GM18511 (cell line): ENCODE results near the gene BBC3.
"Not testable (repeated sequence)": the region's sequence is repeated elsewhere in the genome, so short reads cannot be mapped to it uniquely, and the experiment has no call there.

Source experiments
- ATAC-seq: cut with Tn5 transposase; IDR thresholded peaks from one replicate; pipeline ENCODE4 v1.9.1; 2021; ENCODE audit warnings: mild to moderate bottlenecking, moderate library complexity; ENCODE audit not compliant: unreplicated experiment

Gene BBC3

DNA sequence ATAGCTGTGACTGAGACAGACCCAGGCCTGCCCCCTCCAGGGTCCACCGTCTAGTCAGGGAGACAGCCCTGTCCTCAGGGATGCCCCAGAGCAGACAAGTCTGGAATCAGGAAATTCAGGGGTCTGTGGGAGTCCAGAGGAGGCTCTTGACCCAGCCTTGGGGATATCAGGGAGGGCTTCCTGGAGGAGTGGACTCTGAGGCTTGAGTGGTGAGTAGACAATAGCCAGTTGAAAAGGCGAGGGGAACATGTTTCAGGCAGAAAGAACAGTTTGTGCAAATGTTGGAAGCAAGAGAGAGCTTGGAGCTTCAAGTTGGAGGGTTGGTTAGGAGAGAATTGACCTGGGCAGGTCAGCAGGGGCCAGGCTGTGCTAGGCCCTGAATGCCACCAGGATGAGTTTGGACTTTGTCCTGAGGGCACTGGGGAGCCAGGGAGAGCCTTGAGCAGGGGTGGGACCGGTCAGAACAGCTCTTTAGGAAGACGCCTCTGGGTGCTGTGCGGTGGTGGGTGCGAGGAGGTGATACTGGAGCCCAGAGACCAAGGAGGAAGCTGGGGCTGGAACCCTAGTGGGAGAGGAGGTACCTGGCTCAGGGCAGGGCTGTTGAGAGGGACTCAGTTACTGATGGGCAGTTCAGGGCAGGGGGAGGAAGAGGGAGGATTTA, 28.0 kb upstream of the BBC3 start:
- ATAC-seq: no peak

DNA sequence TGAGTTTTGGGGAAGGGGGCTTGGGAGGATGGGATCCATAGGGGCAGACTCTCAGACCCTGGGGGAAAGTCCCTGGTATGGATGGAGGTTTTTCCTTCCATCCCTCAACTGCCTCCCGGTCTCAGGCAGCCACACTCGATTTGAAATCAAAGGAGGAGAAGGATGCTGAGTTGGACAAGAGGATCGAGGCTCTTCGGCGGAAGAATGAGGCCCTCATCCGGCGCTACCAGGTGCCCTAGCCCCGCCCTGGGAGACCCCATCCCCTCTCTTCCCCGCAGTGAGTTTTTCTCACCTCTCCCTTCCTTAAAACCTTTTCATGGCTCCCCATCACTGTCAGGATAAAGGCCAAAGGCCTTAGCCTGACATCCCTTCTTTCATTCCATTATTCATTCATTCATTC, 27.4 kb upstream of the BBC3 start:
- ATAC-seq: no peak

DNA sequence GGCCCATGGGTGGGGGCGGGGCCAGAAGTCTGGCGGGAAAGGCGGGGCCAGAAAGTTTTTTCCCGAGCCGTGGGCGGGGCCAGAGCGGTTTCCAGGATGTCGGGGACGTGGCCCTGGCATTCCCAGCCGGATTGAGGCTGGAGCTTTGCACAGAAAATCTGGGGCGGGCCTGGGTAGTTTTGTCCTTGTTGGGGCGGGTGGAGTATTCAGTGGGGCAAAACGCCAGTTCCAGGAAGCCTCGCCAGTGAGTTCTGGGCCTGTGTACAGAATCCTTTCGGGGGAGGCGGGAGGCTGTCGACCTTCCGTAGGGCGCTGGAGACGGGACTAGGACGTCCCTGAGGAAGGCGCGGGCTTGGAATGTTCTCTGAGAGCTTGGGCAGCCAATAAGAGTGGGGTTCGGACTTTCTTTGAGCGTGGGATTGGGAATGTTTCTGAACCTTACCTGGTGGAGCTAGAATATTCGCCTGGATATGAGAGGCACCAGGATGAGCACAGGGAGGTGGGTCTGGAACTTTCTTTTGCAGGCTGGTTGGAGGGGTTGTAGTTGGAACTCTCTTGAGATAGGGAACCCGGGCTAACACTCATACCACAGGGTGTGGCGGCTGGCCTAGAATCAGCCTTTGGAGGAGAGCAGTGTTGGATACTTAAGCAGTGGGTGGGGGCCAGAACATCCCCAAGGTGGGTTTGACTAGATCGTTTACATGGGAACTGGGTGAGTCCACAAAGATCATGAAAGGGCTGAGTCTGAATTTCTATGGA, 26.6 kb upstream of the BBC3 start:
- no peak for ATAC-seq

DNA sequence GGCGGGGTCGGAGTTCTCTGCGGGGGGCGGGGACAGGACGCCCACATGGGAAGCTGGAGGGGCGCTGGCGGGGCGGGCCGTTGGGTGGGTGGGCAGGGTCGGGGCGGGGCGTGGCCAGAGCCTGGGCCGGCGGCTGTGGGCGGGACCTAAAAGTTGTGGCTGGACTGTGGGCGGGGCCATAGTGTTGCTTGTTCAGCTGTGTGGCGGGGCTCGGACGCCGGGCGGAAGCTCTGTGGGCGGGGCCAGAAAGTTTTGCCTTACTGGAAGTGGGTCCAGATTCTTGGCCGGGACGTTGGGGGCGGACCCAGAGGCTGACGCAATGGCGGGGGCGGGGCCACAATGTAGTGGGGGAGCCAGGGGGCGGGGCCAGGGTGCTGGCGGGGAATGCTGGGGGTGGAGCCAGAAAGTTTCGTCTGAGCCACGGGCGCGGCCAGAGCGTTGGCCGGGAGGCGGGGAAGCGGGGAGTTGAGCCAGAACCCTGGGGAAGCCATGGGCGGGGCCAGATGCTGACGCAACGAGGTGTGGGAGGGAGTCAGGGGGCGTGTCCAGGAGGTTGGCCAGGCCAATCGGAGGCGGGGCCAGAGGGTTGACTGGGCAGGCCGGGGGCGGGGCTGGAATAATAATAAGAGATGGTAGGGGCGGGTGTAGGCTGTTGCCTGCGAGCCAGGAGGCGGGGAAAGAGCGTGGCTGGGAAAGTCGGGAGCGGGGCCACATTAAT, 25.9 kb upstream of the BBC3 start:
- peak; percentile 76 for ATAC-seq

DNA sequence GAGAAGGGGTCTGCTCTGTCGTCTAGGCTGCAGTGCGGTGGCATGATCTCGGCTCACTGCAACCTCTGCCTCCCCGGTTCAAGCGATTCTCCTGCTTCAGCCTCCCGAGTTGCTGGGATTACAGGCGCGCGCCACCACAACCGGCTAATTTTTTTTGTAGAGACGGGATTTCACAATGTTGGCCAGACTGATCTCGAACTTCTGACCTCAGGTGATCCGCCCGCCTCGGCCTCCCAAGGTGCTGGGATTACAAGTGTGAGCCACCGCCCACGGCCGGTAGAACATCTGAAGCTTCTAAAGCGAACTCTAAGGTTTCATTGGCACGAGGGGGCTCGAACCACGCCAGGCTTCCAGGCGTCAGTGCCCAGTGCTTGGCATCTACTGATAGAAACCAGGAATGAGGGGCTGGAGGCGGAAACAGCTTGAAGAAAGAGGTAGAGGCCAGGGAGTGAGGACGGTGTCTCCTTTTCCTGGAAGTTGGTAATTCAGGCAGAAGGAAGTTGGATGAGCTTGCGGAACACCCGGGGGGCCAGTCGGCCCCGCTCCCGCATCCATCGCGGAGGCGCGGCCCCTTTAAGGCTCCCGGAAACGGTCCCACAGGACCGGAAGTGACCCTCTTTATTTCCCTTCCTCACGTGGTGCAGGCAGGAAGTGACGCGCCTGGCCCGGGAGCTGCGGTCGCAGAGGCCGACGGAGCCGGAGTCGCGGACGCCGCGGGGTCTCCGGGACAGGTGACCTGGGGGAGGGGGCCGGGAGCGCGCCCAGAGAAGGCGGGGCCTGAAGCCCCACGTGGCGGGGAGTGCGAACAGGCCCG, 25.1 kb upstream of the BBC3 start, which contains the start of gene CCDC9:
Gene CCDC9, plus strand, starts transcription at position 647 of the 814 bp plus-strand sequence. CDS start 1,876 bp downstream, outside the sequence.
- ATAC-seq: peak; percentile 60

DNA sequence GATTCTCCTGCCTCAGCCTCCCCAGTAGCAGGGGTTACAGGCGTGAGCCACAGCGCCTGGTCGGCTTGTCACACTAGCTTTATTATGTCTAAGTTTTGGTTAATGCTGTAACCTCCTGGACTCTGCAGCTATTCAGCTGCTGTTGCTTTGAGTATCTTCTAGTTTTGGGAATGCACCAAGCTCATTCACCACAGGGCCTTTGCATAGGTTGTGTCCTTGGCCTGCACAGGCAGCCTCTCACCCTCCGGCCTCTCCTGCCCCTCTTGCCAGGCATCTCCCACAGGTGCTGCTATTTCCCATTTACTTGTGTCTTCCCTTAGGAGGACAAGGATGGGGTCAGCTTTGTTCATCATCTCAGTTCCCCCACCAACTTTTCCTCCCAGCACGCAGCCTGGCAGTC, 23.0 kb upstream of the BBC3 start:
- ATAC-seq: no peak

DNA sequence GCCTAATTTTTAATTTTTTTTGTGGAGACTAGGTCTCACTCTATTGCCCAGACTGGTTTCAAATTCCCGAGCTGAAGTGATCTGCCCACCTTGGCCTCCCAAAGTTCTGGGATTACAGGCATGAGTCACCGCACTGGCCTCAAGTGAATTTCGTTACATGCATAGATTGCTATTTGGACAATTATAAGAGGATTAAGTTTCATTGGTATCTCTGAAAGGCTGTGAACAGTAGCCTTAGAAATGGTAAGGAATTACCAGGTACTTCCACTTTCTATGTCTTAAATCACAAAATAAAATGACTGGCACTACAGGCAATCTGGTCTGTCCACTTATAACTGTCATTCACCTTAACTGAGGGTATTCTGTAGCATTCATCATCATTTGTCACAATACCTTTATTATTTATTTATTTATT, 22.5 kb upstream of the BBC3 start:
- ATAC-seq: no peak

DNA sequence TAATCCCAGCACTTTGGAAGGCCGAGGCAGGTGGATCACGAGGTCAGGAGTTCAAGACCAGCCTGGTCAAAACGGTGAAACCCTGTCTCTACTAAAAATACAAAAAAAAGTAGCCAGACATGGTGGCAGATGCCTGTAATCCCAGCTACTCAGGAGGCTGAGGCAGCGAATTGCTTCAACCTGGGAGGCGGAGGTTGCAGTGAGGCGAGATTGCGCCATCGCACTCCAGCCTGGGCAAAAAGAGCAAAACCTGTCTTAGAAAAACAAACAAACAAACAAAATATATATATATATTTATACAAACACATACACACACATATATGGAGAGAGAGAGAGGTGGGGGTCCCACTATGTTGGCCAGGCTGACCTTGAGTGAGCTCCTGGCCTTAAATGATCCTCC, 22.0 kb upstream of the BBC3 start:
- not testable (repeated sequence) for ATAC-seq

DNA sequence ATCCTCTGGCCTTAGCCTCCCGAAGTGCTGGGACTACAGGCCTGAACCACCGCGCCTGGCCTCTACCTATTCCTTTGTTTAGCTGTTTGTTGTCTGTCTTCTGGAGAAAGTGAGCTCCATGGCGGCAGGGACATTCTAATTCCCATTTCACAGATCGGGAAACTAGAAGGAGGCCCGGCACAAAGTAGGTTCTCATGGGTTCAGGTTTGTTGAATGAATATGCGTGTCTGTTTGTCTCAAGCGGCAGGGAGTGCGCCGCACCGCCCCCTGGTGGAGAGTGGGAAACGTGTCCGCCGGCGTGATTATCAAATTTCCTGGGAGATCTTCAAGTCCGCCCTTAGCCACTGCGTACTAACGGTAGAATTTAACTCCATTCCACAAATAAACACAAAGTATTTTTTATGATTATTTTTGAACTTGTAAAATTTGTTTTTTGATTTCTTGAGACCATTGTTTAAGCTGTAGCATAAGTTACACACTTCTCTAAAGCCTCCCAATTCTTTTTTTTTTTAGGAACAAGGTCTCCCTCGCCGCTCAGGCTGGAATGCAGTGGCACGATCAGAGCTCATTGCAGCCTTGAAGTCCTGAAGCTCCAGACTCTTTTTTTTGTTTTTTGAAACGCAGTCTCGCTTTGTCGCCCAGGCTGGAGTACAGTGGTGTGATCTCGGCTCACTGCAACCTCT, 16.4 kb upstream of the BBC3 start:
- ATAC-seq: no peak

DNA sequence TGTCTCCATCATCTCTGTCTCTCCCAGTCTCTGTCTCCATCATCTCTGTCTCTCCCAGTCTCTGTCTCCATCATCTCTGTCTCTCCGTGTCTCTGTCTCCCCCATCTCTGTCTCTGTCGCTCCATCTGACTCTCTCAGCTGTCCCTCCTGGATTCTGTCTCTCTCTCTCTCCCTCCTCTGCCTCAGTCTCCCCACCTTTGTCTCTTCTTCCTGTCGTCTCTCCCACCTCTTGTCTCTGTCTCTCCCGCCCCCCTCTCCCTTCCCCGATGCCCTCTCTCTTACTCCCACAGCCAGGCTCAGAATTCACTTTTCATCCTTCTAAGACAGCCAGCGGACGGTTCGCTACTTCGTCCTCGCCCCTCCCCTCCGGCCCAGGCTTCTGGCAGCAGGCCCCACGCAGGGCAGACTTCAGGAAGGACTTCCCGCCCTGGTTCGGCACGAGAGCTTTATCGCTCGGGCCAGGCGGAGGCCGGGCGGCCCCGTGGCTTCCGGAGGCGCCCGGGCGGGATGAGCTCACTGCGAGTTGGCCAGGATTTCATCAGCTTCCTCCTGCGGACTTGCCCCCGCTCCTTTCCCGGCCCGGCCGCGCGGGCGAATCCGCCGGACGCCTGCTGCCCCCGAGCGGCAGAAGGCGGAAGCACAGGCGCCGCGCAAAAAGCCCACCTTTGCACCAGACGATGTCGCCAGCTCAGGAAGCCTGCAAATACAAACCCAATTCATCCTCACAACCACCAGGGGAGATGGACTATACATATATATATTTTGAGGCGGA, 13.0 kb upstream of the BBC3 start:
- ATAC-seq: peak; percentile 61

DNA sequence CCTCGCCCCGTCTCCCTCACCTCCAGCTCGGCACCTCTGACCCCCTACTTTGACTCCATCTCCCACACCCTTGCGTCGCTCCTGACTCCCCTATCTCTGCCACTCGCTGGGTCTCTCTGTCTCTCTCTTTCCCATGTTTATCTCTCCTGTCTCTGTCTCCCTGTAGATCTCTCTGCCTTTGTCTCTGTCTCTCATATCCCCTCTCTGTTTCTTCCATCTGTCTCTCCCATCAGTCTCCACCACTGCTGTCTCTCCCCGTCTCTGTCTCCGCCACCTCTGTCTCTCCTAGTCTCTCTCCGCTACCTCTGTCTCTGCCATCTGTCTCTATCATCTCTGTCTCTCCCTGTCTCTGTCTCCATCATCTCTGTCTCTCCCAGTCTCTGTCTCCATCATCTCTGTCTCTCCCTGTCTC, 12.4 kb upstream of the BBC3 start:
- ATAC-seq: no peak

DNA sequence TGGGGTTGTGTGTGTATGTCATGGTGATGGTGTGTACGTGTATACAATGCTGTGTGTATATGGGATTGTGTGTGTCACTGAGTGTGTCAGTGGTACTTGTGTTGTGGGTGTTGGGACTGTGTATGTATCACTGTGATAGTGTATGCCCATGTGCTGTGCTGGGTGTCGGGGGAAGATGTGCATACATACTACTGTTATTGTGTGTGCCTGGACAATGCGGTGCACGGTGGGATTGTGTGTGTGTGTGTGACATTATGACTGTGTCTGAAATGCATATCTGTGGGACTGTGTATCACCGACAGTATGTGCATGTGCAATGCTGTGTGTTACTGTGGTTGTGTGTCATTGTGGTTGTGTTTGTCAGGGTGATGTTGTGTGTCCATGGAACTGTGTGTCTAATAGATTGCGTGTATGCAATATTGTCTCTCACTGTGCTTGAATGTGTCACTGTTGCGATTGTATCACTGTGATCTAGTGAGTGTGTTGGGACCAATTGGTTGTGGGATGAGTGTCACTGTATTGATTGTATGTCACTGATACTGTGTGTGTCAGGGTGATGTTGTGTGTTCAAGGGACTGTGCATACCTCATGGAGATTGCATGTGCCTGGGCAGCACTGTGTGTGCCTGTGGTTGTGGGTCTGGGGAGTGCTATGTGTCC, 11.0 kb upstream of the BBC3 start:
- ATAC-seq: no peak

DNA sequence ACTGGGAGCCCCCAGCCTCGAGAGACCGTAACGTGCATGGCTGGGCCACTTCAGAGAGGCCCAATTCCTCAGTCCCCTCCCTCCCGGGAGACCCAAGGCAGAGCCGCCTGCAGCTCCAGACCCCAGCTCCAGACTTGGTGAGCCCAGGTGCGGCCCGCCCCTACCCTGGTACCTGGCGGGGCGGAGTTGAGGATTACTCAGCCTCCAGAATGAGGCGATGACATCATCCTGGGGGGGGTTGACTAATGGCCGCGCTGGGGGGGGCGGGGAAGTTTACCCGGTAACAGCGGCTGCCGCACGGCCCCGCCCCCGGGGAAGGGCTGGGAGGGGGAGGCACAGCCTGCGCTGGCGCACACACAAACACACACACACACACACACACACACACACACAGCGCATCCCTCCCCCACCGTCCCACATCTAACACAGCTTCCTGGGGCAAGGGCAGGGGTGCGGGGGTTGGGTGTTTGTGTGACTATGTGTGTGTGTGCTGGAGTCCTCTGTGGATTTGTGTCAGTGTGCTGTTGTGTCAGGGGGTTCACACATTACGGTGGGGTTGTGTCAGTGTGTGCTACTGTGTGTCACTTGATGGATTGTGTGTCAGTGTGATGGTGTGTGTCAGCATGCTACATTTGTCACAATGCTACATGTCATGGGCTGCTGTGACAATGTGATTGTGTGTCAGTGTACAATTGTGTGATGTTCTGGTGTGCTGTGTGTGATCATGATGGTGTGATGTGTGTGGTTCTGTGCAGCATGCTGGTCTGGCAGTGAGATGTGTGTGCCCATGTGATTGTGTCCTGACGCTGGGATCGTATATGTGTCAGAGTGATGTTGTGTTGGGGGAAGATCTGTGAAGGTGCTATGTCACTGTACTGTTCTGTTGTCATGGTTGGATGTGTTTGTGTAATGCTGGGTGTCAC, 10.3 kb upstream of the BBC3 start:
- no peak for ATAC-seq

DNA sequence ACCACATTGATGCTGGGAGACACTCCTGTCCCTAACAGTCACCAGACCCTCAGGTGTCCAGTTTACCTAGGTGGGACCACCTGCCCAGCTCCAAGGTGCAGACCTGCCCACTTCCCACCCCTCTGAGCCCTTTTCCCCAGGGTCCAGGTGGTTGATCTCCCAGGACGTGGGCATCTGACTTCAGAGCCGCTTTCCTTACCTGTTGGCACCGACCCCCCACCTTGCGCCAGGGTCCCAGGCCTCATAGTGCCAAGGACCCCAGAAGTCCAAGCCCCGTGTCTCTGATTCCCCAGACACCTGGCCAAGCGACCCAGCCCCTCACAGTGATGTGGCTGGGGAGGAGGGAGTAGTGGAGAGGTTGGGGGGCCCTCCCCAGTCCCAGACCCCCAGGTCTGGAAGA, 9.6 kb upstream of the BBC3 start:
- no peak for ATAC-seq

DNA sequence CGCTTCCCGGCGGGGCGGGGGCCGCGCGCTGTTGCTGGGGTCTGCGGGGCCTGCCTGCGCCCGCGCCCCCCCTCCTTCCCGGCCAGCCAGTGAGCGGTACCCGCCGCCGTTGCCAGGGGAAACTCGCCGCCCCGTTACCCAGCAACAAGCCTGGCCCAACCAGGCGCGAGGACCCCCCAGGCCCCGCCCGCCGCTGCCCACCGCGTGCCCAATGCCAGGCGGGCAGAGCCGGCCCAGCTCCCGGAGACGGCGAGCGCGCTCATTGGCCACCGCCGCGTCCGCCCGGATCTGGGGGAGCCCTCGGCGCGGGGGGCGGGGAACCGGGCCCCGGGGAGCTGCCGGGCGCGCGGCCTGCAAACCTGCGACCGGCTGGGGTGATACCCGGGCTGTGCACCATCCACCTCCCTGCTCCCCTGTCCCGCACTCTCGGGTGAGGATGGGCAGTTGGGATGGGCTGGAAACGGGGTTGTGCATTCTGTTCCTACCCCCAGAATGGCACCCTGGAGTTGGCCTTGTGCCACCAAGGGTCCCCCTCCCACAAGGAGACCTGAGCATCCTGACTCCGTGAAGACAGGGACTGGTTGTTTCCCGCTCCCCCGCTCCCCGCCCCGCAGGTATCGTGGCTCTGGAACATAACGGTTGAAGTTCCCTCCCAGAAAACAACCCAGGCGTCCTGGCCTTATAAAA, 8.8 kb upstream of the BBC3 start:
- ATAC-seq: no peak

DNA sequence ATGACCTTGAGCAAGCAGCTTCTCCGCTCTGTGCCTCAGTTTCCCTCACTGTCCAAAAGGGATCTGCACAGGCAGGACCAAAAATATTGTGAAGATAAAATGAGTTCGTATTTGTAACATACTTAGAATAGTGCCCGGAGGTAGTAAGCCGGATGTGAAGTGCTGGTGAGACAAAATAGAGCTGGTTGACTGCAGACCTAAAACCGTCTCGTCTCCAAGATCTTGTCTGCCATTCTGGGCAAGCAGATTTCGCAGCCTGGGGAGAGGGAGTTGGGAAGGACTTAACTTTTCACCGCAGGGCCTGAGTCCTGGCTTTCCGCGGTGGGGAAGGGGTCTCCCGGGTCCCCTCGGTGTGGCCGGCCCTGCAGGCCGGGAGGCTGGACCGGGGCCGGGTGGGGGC, 8.2 kb upstream of the BBC3 start:
- no peak for ATAC-seq

DNA sequence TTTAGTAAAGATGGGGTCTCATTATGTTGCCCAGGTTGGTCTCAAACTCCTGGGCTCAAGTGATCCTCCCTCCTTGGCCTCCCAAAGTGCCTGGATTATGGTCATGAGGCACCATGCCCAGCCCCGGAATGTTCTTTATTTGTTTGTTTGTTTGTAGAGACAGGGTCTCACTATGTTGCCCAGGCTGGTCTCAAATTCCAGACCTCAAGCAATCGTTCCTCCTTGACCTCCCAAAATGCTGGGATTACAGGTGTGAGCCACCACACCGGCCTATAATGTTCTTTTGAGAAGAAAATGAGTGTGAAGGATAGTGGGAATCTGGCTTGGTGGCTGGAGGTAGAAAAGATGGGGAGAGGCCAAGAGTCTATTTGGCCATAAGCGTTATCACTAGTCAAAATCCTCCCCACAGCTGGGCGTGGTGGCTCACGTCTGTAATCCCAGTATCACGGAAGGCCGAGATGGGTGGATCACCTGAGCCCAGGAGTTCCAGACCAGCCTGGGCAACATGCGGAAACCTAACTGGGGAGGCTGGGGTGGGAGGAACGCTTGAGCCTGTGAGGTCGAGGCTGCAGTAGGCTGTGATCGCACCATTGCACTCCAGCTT, 5.2 kb upstream of the BBC3 start:
- ATAC-seq: no peak
